NCI-H446 treated with DMSO at 0.1 percent for 48 hours (cell line): ENCODE data around the gene CBL.

Experiments used
- DNase-seq: peaks from one replicate; lab custom pipeline; 2025; lab: John Stamatoyannopoulos, UW

CBL gene

GRCh38 chr11:119334174-119334930 lies 128.2 kb downstream of the CBL start, which contains the start of gene RNF26:
TSS of gene RNF26 (plus strand) at chr11:119334527. CDS start at chr11:119335123, 596 bp downstream.
- peak; percentile 97 for DNase-seq

- DNase-seq: no peak
These were observed 129.0 kb downstream of the CBL start for GRCh38 chr11:119335091-119335654.

- DNase-seq: no peak
These were observed 129.8 kb downstream of the CBL start for GRCh38 chr11:119335655-119336543.

- DNase-seq: no peak
These were observed 130.8 kb downstream of the CBL start for GRCh38 chr11:119336744-119337469.

DNA sequence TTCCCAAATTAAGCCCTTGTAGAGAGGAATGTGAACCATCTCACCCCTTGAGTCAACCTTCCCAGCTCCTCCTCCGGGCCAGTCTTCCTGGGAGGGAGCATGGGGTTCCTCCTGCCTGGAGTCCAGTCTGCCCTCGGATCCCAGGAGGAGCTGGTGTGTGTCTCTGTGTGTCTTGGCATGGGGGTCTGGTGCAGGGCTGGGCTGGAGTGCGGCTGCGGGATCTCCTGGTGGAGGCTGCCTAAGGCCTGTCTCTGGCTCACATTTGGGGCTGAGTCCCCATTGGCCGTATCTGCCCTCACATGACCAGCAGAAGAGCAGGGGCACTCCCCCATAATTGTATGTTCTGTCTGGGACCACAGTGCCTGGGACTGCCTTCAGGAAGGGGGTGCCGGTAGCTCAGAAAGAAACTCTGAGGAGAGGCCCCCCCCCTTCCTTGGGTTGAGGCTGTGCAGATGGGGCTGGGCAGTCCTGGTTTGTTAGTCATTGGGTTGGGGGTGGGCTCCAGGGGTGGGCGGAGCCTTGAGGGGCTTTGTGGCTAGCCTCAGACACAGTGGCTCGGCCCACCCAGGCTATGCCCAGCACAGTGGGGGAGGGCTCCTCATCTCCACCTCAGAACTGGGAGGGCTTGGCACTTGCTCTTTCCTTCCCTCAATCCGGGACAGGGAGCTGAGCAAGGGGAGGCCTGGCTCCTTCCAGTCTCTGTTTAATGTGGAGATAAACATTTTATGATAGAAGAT lies 131.6 kb downstream of the CBL start:
- DNase-seq: no peak

DNA sequence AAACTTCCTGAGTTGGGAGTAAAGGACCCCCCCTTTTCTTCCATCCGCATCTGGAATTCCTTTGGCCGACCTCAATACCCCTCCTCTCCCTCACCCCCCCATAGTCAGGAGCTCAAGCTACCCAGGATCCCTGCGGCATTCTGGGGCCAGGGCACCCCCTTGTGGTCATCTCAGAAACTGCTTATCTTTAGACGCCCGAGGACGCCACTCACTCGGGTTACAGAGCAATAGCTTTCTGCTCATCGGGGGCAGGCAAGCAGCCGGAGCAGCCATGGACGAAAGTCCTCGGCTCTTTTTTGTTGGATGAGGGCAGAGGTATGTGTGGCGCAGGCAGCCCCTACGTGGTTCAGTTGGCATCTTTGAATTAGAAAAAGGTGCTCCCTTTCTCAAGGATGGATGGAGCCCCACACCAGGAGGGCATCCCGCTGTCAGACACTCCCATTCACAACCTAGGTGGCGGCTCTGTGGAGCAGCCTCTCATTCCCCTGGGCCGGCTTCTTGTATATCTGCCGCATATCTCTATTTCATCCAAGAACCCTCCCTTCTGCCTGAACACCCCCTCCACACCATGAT lies 132.3 kb downstream of the CBL start:
- DNase-seq: no peak

DNA sequence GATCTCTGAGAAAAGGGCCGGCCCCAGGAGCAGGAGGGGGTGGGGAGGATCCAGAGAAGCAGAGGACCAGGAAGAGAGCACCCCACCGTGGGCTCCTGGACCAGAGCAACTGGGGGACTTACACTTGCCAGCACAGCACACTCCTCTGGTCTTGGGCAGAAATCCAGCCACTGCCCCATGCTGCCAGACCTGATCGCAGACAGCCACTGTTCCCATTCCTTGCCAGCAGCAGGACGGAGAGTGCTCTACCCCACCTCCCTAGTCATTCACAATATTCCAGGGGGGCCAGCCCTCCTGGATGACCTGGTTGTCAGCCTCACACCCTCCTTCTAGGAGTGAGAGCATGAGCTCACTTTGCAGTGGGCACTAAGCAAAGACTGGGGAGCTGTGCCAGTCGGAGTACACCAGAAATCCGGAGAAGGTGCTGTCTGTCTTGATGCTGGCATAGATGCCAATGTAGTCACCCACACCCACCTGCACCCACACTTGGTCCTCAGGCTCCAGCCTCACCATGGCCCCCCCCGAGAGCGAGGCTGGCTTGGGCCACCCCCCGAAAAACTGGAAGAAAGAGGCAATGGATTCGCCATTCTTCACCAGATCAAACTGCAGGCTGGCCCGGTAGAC lies 132.9 kb downstream of the CBL start:
- no peak for DNase-seq

DNA sequence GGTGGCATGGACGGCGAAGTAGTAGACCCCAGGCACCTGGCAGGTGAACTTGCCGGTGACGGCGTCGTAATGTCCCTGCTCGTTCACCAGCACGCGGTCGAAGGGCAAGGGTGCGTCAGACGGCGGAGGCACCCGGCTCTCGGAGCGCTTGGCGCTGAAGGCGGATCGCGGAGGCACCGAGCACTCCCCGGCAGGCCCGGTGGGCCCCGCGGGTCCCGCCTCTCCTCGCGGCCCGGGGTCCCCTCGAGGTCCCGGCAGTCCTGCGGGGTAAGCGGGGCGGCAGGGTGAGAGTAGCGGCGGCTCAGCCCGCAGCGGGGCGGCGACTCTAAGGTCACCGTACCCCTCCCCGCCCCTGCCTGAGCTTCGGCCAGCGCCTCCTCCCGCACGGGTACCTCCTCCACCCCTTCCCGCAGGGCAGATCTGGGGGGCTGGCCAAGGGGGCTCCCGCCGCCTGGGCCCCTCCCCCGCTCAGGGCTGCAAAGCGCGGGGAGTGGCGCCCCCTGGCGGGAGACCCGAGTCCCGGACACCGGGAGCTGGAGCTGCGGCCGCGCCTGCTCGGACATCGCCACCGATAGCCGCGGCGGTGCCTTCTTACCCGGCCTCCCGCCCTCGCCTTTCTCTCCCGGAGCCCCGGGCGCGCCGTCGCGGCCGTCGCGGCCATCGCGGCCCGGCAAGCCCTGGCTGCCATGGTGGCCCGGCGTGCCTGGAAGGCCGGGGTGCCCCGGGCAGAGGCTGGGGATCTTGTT lies 133.6 kb downstream of the CBL start:
- DNase-seq: no peak

DNA sequence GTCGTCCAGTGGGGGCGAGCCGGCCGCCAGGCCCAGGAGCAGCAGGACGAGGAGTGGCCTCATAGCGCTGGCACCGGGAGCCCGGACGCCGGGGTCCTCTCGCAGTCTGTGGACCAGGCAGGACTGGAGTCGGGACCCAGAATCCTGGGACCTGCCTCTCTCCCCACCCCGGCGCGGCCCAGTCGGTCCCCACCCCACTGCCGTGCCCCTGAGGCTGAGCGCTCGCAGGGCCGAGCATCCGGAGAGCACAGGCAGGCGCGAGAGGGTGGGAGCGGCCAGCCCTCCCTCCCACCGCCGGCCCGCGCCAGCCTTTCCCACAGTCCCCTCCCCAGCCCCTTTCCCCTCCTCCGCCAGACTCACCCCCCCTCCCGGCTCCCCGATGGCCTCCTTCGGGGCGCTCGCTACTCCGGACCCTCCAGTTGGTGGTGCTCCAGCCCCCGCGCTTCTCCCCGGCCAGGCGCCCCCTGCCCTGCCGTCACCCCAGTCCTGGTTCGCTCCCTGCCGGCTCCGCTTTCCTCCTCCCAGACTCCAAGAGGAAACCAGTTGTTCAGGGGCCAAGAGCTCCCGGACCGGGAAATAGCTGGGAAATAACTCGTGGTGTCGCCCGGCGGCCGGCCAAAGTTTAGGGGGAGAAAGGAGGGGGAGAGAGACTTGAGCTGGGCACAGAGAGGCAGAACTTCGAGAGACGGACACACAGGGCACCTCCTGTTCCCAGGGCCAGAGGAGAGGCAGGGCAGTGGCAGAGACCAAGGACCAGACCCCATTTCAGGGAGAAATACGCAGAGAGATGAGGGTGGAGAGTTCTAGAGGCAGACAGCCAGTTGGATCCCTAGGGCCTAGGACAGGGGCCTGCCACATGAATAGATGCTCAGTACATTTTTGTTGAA lies 134.4 kb downstream of the CBL start, which contains the start of gene C1QTNF5:
Gene C1QTNF5 (minus strand): TSS at position 549 of the 887 bp plus-strand sequence. CDS start 486 bp downstream, at position 63.
- no peak for DNase-seq

DNA sequence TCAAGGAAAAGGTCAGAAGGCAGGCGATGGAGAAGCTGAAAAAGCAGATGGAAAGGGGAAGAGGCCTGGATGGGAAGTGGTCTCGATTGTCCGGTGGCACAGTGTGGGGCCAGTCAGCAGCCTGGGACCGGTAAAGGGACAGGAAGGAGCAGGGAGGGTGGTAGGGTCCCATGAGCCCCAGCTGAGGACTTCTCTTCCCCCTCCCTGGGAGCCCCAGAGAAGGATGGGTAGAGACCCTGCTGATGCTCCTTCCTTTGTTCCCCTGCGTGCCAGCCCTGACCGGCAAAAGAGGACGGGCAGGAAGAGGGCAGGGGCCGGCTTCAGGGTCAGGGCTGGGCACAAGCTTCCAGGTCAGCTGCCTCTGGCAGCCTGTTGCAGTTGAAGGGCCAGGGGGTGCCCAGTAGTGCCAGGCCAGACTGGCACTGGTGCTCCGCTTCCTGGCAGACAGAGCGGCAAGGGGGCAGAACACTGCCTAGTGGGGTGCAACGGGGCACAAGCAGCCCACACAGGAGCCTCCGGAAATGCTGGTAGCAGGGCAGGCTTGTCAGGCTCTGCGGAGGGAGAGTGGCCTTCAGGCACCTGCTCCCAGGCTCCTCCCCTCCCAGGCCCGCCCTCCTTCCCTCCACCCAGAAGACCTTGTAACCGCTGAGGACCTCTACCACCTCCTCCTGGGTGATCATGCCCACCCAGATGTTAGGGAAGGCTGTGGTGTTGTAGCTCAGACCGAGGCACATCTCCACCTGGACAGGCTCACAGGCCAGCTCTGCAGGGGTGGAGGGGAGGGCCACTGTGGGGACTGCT lies 135.3 kb downstream of the CBL start:
- no peak for DNase-seq

GRCh38 chr11:119342023-119342300 lies 135.8 kb downstream of the CBL start:
- DNase-seq: no peak

DNA sequence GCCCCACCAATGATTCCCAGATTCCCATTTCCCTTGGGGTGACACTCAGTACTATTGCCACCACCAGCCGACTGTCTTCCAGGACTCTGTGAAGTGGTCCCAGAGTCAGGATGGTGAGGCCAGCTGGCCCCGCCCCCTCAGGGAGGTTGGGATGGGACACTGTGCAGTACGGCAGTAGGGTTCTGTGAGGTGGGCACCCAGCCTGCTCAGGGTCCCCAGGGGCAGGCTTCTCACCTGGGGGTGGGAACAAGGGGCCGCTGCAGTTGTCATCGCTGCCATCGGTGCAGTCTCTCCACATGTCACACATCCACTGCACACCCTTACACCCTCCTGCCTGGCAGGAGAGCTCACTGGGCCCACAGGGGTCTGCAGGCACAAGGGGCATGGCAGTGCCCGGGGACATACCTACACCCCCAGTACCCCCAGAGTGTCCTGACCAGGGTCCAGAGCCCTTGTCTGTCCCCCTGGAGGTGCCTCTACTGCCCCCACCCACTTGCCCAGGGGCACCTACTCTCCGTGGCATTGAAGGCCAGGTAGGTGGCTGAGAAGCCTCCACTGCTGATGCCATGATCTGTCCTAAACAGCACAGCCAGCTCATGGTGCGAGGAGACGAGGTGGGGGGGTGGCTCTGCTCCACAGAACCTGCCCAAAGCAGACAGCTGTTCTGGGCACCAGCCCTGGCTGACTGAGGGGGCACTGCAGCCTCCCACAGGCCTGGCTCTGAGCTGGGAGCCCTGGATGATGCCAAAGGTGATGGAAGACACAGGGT lies 136.4 kb downstream of the CBL start:
- no peak for DNase-seq

DNA sequence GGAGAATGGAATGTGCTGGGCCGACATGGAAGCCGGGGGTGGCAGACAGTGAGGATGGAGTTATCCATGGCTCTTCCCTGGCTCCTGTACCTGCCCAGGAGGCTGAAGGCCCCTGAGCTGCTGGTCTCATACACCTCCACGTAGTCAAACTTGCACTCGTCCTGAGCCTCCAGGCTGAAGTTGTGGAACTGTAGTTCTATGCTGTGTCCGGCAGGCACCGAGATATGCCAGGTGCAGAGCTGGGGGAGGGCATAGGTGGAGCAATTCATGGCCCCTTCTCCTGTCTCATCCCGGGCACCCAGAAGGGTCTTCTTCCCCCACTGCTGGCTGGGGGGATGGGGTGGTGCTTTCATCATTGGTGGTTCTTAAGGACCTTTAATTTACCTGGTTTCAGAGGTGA lies 137.6 kb downstream of the CBL start:
- DNase-seq: no peak

DNA sequence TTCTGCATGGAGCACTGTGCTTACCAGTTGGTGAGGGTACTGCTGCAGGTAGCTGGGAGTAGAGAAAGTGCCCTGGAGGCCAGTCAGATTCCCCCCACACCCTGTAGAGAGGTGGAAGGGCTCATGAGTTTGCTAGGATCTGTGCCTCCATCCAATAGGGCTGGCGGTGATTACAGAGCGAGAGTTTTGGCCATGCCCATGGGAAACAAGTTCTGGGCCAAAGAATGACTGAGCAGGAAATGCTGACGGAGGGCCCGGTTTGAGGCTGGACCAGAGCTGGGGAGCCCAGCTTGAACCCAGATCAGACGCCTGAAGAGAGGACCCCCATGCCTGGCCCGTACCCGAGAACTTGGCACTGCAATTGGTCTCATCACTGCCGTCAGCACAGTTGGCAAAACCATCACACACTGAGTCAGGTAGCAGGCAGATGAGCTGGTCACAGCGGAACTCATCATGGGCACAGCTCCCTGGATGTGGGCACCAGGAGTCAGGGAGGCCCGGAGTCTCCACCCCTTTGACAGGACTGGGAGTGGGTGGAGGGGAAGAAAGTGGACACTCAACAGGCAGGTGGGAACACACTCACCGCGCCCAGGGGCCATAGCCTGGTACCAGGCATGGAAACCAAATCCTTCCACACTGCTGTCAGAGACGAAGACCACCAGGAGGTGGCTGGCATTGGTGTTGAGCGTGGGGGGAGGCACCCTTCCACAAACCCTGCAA lies 138.3 kb downstream of the CBL start:
- no peak for DNase-seq

DNA sequence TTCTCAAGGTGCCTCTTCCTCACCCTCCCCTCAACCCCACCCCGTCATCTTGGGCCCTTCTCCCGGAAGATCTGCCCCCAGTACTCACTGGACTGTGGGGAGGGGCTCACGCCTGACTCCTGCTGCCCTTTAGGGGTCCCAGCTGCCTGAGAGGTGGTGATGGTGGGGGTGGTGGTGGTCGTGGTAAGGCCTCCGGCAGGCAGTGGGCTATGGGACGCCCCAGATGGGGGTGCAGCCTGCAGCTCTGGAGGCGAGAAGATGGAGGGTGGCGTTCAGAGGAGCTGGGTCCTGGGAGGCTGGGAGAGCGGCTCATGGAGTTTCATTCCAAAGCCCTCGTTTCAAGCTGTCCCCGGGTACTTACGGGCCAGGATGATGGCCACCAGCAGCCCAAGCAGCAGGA lies 139.5 kb downstream of the CBL start:
- DNase-seq: no peak

GRCh38 chr11:119346605-119347004 lies 140.5 kb downstream of the CBL start, which contains the start of gene MFRP:
TSS of gene MFRP (minus strand) at chr11:119346705. CDS start at chr11:119346513, 192 bp downstream.
- no peak for DNase-seq
